Activated CD8-positive, alpha-beta memory T cell treated with anti-CD3 and anti-CD28 coated beads for 1 hour (primary cell): ENCODE data around the gene CEP295NL.
"Not testable (repeated sequence)": the region's sequence is repeated elsewhere in the genome, so short reads cannot be mapped to it uniquely, and the experiment has no call there.

Experiments
- DNase-seq, 2 donors: peaks; one replicate each; pipeline ENCODE4 v3.0.0-alpha.2; 2020; ENCODE audit warnings: low read depth in 1 of 2; ENCODE audit errors: extremely low read depth in 1 of 2

Gene CEP295NL

DNA sequence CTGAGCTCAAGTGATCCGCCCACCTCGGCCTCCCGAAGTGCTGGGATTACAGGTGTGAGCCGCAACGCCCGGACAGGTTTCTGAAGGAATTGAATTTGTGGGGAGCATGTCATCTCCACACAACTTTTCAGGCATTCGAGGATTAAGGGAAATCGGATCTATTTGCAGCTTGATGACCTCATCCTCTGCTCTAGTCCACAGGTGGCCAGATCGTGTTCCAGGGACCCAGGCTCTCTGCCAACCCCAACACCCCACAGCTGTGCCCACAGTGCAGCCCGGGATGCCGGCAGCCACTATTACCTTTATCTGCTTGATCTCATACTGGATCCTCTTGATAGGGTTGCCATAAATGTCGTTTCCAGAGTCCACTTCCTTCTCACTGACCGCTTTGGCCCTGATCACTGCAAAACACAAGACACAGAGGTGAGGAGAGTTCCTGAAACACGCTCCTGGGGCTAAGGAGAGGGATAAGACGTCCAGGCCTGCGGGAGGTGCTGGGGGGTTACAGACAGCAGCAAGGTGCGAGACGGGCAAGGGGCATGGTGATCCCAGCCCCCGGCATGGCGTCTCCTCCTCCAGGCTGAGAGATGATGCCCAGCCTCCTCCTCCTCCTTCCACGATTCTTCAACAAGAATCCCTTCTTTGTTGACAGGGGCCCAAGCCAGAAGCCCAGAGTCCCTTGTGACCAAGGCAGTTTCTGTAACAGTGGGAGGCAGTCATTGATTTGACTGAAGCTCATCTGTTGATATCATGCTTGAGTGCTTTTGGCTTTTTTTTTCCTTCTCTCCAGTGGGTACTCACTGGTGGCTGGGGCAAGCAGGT is 29.3 kb downstream of the CEP295NL start:
- no peak for DNase-seq

GRCh38 chr17:78872486-78872885 is 30.5 kb downstream of the CEP295NL start:
- no peak for DNase-seq

DNA sequence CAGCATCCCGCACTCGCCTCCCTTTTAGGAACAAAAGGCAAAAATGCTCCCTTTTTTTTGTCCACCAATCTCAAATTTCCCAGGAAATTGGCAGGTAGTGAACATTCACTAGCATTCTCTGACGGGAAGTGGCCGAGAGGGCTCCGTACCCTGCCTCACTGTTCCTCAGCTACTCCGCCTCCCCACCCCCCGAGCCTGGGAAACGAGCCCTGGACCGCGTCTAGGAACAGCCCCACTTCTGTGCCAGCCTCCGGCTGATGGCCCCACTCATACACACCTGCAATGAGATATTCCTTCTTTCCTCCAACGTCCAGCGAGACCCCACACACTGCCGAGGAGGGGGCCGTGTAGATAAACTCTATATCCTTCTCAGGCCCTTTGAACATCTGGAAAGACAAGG is 32.4 kb downstream of the CEP295NL start:
- no peak for DNase-seq

DNA sequence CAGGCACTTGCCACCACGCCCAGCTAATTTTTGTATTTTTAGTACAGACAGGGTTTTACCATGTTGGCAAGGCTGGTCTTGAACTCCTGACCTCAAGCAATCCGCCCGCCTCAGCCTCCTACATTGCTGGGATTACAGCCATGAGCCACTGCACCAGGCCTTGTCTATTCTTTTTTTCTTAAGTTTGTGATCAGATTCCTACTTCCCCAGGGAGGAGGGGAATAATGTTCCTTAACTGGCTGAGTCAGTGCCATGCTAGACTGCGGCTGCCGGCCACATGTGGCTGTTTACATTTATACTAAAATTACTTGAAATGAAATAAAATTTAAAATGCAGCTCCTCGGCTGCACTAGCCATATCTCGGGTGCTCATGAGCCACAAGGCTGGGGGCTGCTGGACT is 34.6 kb downstream of the CEP295NL start:
- no peak for DNase-seq

DNA sequence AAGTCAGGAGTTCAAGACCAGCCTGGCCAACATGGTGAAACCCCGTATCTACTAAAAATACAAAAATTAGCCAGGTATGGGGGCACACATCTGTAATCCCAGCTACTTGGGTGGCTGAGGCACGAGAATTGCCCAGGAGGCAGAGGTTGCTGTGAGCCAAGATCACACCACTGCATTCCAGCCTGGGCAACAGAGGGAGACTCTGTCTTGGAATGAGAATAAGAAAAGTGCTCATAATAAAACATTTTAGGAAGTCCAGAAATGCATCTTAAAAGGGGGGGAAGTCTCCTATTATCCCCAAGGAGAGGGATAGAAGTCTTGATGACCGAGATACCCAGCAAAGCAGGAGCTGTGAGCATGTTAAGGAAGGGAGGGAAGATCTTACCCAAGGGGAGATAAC is 36.0 kb downstream of the CEP295NL start:
- DNase-seq, result not testable (repeated sequence)

GRCh38 chr17:78865682-78866390 is 37.2 kb downstream of the CEP295NL start:
- peak; percentile 21 to 37 for DNase-seq

- no peak for DNase-seq
Observed at GRCh38 chr17:78864117-78864516, 38.9 kb downstream of the CEP295NL start.

GRCh38 chr17:78862073-78863023 is 40.7 kb downstream of the CEP295NL start:
- DNase-seq, result no peak

DNA sequence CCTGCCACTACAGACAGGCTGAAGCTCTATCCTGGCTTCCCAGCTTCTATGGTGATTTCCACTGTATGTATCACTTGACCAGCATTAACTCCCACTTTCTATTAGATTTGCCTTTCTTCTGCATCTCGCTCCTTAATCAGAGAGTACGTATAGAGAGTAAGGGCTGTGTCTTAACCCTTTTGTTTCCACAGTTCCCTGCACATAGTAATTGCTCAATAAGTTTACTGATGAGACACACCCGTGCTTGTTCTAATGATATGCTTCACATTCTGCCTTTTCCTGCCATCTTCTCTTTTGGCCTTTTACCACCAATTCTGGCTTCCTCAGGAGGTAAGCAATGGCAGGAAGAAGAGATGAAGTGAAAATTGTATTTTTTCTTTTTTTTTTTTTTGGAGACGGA is 41.8 kb downstream of the CEP295NL start:
- DNase-seq, result no peak

- DNase-seq, result no peak
Observed at GRCh38 chr17:78859051-78859450, 44.0 kb downstream of the CEP295NL start.

DNA sequence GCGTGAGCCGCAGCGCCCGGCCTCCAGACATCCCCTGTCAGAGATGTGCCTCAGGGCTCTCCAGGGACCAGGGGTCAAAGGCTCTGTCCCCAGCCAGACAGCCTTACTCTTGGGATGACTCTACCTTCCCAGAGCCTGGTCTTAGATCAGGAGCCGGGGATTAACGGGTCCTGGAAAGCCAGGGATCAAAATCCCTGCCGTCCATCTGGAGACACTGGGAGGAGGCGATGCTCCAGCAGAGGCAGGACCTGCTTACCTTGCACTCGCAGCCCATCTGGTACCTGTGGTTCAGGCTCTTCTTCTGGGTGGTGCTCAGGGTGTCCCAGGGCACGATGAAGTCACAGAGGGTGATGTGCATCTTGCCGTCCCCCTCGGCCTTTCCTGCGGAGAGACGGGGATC is 45.7 kb downstream of the CEP295NL start:
- no peak for DNase-seq

- no peak for DNase-seq
Observed at GRCh38 chr17:78855561-78856165, 47.3 kb downstream of the CEP295NL start.

DNA sequence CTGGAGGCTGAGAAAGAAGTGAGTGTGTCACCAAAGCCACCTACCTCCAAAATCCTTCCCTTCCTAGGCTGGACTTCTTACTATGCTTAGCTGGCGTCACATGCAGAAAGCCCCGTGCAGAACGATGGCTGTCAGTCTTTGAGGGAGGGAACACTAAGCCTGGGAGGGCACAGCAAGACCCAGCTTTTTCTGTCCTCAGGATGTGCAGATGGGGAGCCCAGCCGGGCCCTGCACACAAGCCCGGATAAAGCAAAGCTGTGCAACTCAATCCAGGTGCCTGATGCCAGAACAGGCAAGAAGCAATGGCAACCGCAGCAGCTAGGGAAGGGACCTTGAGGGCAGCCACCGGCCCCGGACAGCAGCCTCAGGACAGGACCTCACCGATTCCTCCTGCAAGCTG is 48.5 kb downstream of the CEP295NL start:
- no peak for DNase-seq

GRCh38 chr17:78853926-78854394 is 49.0 kb downstream of the CEP295NL start:
- DNase-seq, result no peak

- no peak for DNase-seq
Observed at GRCh38 chr17:78852709-78853121, 50.3 kb downstream of the CEP295NL start.

DNA sequence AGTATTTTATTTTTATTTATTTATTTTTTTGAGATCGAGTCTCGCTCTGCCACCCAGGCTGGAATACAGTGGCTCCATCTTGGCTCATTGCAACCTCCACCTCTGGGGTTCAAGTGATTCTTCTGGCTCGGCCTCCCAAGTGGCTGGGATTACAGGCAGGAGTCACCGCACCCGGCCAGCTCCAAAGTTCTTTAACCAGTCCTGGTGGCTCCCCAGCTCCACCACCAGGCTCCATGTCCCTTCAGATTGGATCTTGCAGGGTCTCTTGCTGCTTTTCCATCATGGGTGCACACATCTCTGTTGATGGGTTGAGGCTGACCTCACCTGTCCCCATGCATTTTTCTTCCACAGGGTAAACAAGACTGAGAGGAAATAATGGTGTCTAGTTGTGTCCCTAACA is 54.0 kb downstream of the CEP295NL start:
- DNase-seq, result no peak

- DNase-seq, result no peak
Observed at GRCh38 chr17:78847052-78847451, 55.9 kb downstream of the CEP295NL start.

GRCh38 chr17:78844301-78845005 is 58.5 kb downstream of the CEP295NL start:
- DNase-seq, result no peak

DNA sequence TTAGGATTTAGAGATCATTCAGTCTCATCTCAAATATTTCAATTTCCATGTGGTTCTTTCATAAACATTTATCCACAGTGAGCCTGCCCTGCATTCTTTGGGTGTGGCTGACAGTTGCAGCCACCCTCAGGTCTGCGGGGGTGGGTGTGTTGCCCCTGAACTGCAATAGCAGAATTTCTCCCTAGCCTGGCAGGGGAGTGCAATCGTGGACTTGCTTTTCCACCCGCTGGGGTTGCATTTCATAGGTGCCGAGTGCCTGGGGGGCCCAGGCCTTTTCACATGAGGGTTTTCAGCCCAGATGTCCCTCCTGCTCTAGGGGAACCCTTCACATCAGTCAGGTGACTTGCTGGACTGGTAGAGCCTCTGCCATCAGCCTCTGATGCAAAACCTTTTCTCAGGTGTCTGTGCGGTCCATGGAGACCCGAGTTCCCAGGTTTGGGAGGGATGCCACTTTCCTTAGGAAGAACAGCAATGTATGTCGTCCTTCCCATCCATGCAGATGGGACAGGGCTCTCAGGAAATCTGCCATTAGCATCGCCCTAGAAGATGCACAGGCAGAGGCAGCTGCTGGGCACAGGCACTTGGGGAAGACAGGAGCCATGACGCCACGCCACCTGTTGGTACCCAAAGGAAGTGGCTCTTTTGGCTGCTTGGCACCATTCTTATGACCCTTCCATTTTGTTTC is 60.0 kb downstream of the CEP295NL start:
- peak; percentile 25 to 31 for DNase-seq
